ENCODE measurements around the gene PLAAT4. TPM values are rescaled to one million over a fixed set of nuclear protein-coding genes. Genes with fewer than 3 reads are reported as not detected.

The PLAAT4 gene
- total and polyA plus RNA-seq, 2 of the 8 experiments (the other 6 are each of a cell fraction or from before 2014, with no cell fraction given), result 2.8 to 4.1 TPM

DNA sequence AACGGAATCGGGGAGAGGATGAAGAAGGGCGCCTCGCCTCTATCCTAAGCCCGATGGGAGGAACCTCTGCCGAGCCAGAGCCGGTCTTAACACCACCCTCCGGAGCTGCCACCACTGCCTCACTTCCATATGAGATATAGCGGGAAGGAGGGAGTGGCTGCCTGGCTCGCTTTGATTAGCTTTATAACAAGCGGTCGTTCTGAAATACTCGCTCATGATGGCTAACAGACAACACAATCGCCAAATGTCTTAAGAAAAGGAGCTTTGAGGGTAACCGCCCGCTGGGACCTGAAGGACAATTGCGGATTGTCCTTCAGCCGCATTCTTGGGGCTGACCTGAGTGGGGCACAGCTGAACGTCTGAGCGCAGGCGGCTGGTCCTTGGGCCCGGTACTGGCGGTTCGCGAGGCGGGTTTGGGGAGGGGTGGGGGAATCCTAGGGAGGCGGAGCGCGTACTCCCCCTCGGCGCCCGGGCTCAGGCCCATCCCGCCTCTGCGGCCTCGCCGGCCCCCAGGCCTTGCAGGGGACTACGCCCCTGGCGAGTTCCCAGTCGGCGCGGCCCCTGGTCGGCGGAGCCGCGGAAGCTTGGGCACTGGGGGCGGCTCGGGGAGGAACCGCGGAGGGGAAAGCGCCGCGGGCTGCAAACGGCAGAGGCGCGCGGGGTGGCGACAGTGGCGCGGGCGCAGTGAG lies 45.9 kb upstream of the PLAAT4 start, which contains the start of gene PLAAT5 (continued):
- TF ChIP-seq PHF8 (conservative IDR thresholded peaks at IDR 0.05; ENCODE audit: low read depth, low read length) (0 out of 2 replicates have a peak, but pooled peaks have one; percentile 38), KDM4A (IDR thresholded peaks at IDR 0.05; ENCODE audit: low read depth, low read length, severe bottlenecking) (peak; percentile 38), TEAD4 (IDR thresholded peaks at IDR 0.05; ENCODE audit: low read depth, low read length) (peak; percentile 65; the same call in 1 of the 2 replicates), ZNF274 (IDR thresholded peaks at IDR 0.05; ENCODE audit: borderline replicate concordance, extremely low read depth, low read length) (no peak), TAF7 (optimal IDR thresholded peaks at IDR 0.05; ENCODE audit: borderline replicate concordance, low read depth, low read length) (no peak), JUND (IDR thresholded peaks at IDR 0.05; ENCODE audit: low read length) (no peak), TBP (IDR thresholded peaks at IDR 0.05; ENCODE audit: low read depth, low read length) (peak; percentile 8; the same call in 1 of the 2 replicates), CHD1 (IDR thresholded peaks at IDR 0.05; ENCODE audit: low read depth, low read length) (no peak), NRF1 (IDR thresholded peaks at IDR 0.05; ENCODE audit: low read depth, low read length) (no peak), CTBP2 (IDR thresholded peaks at IDR 0.05; ENCODE audit: borderline replicate concordance, insufficient read depth, insufficient read length, low read length) (no peak), EGR1 (IDR thresholded peaks at IDR 0.05; ENCODE audit: borderline replicate concordance, low read depth, low read length) (no peak), SIN3A (conservative IDR thresholded peaks at IDR 0.05 in 1 of 2, IDR thresholded peaks at IDR 0.05 in 1 of 2; ENCODE audit: low read depth in 1 of 2, low read length in 2 of 2) (peak in 1 of 2 experiments; percentile 46; a peak in 1 of 4 replicates), RNF2 (IDR thresholded peaks at IDR 0.05; ENCODE audit: borderline replicate concordance, low read depth, low read length, missing control alignments, poor library complexity, severe bottlenecking) (no peak), ASH2L (IDR thresholded peaks at IDR 0.05; ENCODE audit: low read length) (peak; percentile 75), SAP30 (IDR thresholded peaks at IDR 0.05; ENCODE audit: insufficient read depth, insufficient replicate concordance, low read length) (no peak), RBBP5 (IDR thresholded peaks at IDR 0.05; ENCODE audit: borderline replicate concordance, low read depth, low read length) (peak; percentile 69; the same call in 1 of the 2 replicates), BACH1 (IDR thresholded peaks at IDR 0.05; ENCODE audit: low read length) (no peak)

Data from H1 (cell line).